NCI-H2196 treated with DMSO at 0.1 percent for 48 hours (cell line): ENCODE measurements around the gene PYM1.
"Not testable (repeated sequence)": the region's sequence is repeated elsewhere in the genome, so short reads cannot be mapped to it uniquely, and the experiment has no call there.

Experiments used
- DNase-seq: peaks from one replicate; lab custom pipeline; 2025; ENCODE audit not compliant: unreplicated experiment; lab: John Stamatoyannopoulos, UW

PYM1 gene

DNA sequence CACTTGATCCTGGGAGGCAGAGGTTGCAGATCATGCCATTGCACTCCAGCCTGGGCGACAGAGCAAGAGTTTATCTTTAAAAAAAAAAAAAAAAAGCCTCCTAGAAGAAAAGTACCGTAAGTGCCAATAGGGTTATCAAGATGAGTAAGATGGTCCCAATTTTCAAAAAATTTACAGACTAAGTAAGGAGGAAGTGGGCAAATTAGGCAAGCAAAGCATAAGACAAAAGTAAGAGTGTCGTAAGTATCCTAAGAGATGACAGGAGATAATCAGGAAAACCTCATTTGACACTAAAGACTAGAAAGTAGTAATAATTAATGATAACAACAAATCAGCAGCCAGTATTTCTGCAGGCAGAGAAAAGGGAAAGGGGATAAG is 12.2 kb downstream of the PYM1 start:
- DNase-seq: no peak

DNA sequence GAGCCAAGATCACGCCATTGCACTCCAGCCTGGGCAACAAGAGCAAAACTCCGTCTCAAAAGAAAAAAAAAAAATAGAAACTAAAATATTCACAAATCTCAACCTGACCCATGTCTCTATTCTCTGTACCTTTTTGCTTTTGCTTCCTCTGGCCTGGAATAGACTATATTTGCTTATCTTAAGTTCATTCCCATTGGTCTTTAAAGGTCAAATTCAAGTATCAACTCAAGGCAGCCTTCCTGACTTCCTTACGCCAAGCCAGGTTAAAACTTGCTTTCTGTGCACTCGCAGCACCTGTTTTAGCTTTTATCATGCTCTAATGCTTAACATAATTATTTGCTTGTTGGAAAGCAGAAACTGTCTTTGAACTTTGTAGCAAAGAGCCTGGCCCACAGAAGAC is 14.8 kb downstream of the PYM1 start:
- DNase-seq: no peak

DNA sequence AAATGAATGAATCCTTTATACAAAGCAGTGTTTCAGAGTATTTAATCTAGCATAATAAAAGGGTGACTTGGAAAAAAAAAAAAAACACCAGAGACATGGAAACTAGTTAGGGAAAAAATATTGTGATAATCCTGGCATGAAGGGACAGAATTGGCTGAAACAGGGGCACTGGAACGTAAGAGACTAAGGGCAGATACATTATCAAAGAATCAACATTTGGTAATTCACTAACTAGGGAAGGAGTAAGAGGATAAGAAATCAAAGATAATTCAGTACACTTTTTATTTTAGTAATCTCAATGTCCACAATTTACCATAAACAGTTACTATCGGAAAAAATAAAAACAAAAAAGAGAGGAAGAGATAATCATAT is 18.2 kb downstream of the PYM1 start:
- DNase-seq: no peak

DNA sequence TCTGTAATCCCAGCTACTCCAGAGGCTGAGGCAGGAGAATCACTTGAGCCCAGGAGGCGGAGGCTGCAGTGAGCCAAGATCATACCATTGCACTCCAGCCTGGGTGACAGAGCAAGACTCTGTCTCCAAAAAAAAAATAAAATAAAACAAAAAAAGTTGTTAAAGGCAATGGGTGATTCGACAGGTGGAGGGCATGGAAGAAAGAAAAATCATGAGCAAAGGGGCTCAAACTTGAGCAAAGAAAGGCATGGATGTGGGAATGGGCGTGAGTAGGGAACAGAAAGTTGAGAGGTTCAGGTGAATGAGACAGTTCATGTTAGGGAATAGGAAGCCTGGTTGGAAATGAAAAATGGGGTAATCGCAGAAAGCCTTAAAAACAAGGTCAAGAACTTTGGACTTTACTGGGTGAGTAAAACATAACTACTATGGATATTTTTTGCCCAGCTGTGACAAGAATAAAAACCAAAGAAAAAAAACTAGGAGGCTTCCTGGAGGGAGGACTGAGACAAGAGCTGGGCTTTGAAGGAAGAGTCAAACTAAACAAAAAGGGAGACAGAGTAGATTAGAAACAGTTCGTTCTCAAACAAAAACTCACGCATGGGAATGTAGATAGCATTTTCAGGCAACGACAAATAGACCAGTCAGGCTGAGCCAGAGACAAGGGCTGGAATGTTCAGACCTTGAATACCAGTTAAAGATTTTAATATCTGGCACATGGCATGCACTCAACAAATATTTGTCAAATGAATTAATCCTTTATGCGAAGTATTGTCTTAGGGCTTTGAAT is 18.8 kb downstream of the PYM1 start:
- no peak for DNase-seq

DNA sequence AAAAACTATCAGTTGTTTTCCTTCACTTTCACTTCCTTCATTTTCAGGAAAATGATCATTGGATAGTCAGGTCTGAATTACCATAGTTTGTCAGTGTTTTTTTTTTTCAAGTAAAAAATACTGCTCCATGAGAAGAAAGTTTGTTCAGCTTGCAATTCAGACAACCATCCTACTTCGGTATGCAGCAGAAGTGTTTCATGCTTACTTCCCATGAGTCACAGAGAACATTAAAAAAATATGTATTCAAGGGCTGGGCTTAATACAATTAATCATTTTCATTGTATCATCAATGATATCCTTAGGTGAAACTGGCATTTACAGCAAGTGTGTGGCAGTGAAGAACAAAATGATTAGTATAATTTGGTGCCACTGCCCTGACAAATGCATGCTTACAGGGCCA is 21.6 kb downstream of the PYM1 start:
- DNase-seq: no peak

DNA sequence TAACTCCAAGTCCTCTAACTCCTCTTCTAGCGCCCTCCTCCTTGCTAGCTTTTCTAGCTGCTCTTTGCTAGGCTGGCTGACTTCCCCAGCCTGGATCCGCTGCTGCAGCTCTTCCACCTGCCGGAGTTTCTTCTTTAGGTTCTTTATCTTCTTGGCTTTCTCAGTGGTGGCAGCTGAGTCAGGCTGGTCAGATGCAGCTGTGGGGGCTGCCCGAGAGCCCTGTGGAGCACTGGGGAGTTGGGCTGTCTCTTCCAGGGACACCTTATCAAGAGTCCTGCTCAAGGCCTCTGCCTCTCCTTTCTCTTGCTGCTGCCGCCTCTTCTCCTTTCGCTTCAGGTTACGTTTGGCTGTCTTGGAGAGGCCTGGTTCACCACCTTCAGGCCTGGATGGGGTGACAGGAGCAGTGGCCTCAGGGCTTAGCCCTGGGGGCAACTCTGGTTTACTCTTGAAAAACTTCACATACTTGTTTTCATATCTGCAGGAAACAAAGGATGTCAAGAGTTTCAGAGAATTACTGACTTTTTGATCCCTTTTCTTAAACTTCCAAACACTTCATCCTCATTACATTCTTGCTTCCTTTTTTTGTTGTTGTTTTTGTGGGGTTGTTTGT is 25.7 kb downstream of the PYM1 start:
- no peak for DNase-seq

DNA sequence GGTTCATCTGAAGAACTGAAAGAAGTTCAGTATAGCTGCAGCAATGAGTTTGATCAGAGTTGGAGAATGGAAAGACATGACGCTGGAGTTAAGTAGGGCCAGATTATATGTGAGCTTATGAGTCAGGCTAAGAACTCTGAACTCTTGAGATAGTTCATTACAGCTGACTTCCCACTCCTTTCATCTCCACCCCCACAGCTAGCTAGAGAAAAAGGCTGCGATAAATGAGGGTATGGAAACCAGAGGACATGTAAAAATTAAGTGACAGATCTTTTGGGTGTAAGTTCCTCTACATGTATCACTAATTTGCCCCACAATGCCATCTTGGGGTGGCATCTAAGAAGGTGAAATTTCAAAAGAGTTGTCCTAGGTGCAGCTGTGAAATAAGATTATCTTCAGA is 28.6 kb downstream of the PYM1 start:
- no peak for DNase-seq

DNA sequence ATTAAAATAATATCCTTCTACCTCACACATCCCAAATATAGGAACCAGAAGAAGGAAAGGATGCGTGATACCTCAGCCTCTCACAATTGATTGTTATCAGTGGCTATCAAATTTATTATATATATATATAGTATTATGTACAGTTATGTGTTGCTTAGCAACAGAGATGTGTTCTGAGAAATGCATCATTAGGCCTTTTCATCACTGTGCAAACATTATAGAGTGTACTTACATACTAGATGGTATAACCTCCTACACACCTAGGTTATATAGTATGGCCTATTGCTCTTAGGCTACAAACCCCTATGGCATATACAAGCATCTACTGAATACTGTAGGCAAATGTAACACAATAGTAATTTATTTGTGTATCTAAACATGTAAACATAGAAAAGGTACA is 34.0 kb downstream of the PYM1 start:
- DNase-seq: no peak

DNA sequence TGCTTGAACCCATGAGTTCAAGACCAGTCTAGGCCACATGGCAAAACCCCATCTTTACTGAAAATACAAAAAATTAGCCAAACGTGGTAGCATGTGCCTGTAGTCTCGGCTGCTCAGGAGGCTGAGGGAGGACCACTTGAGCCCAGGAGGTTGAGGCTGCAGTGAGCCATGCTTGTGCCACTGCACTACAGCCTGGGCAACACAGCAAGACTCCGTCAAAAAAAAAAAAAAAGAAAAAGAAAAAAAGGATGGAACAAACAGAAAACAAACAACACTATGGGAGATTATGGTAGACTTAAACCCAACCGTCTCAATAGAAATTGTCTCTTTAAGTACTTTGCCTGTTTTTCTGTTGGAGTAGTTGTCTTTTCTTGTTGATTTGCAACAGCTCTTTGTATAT is 36.4 kb downstream of the PYM1 start:
- DNase-seq: no peak

DNA sequence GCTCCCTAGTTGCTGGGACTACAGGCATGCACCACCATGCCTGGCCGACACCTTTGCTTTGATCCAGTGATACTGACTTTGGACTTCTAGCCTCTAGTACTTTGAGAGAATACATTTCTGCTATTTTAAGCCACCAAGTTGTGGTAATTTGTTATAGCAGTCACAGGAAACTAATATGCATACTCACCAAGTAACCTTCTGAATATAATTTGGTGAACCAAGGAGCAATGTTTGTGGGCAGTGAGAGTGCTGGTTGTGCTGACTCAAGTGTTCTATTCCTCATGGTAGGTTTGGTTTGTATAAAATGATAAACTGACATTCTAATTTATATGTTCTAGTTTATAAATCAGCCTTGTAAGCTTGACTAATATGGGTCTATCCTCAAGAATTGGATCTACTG is 42.6 kb downstream of the PYM1 start:
- no peak for DNase-seq

DNA sequence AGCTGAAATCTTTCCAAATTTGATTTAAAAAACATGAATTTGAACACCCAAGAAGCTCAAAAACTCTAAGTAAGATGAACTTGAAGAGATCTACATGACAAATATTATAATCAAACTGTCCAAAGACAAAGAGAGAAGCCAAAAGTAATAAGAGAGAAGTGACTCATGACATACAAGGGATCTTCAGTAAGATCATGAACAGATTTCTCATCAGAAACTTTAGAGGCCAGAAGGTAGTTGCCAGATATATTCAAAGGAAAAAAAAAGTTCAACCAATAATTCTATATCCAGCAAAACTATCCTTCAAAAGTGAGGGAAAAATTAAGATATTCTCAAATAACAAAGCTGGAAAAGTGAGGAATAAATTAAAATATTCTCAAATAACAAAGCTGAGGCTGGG is 49.9 kb downstream of the PYM1 start:
- DNase-seq: no peak

DNA sequence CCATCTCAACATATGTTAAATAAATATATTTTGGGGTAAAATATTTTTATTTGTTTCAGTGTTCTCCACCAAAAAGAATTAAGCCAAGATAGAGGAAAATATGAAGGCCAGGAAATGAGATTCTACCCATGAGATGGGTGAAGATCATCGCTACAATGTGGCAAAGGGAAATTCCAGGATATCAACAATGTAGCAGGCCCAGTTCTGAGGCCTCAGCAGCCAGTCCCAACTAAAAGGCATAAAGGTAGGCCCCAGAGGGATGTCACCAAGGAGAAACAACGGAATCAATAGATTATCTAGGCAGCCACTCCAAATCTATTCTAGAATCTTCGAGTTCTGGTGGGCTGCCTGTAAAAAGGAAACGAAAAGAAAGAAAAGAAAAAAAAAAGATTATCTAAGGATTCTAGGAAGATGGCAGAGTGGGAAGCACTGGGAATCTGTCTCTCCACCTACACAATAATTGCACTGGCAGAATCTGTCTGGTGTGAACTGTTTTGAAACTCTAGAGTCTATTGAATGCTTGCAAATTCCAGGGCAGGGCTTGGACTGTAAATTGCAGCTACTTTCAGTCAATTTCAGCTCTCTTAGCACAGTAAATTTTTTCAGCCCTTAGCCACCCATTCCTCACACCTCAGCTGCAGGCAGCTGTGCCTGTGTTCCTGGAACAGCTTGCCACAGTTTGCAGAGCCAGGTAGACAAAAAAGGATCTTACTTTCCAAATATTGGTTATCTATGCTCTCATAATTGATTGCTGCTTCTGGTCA is 51.8 kb downstream of the PYM1 start:
- DNase-seq: no peak

DNA sequence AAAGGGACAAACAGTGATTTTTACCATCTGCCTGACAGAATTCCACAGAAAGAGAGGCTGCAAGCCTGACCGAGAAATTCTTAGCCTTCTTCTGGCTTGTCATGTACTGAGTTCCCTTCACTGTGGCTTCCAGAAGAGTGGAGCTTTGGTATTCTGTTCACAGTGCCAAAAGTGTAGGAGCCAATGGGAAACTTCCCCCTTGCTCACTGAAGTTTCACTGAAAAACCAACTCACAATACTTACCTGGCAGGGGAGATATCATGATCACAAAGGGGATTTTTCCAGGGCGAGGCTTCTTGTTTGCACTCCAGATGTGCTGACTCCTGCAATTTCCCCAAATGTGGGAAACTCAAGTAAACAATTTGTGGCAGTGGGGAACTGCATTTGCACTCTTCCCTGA is 53.3 kb downstream of the PYM1 start:
- no peak for DNase-seq

DNA sequence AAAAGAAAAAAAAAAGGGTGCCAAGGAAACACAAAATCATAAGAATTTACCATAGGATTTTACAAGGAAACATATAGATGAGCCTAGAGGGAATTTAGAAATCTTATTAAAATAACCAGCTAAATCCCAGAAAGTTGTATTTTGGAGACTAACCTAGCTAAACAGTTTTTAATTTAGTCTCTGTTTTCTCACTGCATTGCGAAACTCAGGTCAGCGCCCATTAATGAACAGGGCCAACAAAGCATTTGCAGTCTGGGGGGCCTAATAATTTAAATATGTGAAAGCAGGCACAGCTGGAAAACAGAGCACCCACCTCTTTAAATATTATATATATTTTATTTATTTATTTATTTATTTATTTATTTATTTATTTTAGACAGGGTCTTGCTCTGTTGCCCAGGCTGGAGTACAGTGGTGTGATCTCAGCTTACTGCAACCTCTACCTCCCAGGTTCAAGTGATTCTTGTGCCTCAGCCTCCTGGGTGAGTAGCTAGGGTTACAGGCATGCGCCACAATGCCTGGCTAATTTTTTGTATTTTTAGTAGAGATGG is 61.2 kb downstream of the PYM1 start:
- DNase-seq: not testable (repeated sequence)

DNA sequence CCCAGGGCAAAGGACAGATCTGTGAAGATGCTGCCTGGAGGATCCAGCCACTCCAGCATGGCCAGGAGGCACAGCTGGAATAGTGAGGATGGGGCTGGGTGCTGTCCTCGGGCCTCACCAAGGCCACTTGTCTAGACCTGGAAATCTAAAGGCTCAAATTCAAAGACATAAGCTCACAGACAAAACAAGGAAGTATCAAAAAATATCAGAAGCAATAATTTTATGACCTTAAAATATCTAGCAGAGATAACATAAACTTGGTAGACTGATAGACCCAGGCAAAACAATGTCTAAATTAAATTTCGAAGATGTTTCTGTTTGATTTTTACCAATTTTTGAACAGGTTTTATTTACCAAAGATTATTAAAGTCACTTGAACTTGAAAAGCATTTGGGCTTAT is 62.4 kb downstream of the PYM1 start:
- no peak for DNase-seq

DNA sequence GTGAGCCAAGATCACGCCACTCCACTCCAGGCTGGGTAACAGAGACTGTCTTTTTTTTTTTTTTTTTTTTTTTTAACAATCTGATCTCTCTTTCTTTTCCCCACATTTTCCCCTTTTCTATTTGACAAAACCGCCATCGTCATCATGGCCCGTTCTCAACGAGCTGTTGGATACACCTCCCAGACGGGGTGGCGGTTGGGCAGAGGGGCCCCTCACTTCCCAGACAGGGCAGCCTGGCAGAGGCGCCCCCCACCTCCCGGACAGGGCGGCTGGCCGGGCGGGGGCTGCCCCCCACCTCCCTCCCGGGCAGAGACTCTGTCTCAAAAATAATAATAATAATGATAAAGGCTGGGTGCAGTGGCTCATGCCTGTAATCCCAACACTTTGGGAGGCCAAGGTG is 64.8 kb downstream of the PYM1 start:
- not testable (repeated sequence) for DNase-seq

DNA sequence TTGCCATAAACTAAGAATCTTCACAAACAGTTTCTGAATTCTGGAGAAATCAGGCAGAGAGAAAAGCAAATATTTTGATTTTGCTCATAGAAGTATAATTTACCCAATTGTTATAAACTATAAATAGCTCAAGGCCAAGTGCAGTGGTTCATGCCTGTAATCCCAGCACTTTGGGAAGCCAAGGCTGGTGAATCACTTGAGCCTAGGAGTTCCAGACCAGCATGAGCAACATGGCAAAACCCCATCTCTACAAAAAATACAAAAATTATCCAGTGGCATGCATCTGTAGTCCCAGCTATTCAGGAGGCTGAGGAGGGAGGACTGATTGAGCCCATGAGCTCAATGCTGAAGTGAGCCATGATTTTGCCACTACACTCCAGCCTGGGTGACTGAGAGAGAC is 65.4 kb downstream of the PYM1 start:
- no peak for DNase-seq

DNA sequence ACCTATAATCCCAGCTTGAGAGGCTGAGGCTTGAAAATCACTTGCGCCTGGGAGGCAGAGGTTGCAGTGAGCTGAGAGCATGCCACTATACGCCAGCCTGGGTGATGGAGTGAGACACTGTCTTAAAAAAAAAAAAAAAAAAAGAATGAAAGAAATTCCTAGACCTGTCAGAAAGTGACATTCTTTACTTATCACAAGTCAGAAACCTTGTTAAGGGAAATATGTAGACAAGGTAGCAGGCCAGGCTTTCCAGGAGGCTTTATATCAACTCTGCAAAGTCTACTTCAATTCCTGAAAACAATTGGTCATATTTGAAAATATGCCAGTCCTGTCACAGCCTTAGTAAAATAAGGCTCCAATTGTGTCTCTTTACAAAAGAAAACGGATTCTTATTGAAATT is 65.8 kb downstream of the PYM1 start:
- no peak for DNase-seq

DNA sequence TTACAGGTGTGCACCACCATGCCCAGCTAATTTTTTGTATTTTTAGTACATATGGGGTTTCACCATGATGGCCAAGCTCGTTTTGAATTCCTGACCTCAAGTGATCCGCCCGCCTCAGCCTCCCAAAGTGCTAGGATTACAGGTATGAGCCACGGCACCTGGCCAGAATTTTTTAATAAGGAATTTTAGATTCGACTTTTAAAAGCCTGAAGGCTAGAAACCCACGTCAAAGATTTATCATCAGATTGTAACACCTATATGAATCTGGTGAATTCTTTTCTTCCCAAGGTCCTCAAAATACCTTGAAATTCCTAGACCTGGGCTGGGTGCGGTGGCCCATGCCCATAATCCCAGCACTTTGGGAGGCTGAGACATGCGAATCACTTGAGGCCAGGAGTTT is 66.3 kb downstream of the PYM1 start:
- no peak for DNase-seq

DNA sequence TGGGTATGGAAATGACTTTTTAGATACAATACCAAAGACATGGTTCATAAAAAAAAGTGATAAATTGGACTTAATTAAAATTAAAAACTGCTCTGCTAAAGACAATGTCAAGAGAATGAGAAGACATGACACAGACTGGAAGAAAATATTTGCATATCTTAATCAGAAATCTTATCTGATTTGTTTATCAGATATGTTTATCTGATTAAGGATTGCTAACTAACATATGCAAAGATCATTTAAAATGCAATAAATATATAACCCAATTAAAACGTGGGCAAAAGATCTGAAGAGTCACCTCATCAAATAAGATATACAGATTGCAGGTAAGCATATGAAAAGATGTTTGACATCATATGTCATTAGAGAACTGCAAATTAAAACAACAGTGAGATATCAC is 75.0 kb downstream of the PYM1 start:
- no peak for DNase-seq
